HG03060 (cell line): ENCODE measurements around the gene ABCG2.

Experiments
- ATAC-seq: cut with Tn5 transposase; IDR thresholded peaks from one replicate; pipeline ENCODE4 v1.9.1; 2021; ENCODE audit warnings: low read depth, moderate number of reproducible peaks; ENCODE audit not compliant: unreplicated experiment

ABCG2 gene

DNA sequence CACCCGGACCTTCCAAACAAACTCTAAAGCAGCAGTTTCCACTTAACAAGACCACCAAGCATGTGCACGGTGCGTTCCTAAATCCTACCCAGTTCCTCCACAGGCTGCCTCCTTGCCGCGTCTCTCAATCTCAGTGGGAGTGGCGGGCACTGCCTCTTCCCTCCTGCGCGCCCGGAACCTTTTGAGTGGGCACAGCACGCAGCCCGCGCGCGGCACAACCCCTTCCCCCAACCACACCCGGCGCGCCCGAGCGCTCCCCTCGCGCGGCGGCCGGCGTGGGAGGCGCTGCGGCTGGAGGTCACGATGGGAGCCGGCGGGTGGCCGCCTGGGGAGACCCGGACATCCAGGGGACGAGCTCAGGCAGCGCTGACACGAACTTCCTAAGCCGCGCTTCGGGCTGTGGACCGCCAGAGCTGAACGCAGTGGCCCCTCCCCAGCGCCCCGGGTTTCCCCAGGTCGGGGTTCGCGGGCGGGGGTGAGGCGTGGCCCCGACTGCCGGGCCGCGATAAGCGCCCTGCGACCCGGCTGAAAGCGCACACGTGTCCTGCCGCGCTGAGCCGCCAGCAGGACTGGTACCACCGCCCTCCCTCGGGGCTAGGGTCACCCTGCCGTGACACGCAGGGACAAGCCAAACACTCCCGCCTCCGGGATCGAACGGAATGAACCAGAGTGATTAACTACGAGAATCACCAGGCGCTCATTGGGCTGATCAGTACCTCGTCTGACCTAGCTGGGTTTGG is at the start of gene ABCG2:
Gene ABCG2, minus strand, starts transcription at position 151 of the 740 bp plus-strand sequence. CDS start 18,644 bp downstream, outside the sequence.
- ATAC-seq = no peak

DNA sequence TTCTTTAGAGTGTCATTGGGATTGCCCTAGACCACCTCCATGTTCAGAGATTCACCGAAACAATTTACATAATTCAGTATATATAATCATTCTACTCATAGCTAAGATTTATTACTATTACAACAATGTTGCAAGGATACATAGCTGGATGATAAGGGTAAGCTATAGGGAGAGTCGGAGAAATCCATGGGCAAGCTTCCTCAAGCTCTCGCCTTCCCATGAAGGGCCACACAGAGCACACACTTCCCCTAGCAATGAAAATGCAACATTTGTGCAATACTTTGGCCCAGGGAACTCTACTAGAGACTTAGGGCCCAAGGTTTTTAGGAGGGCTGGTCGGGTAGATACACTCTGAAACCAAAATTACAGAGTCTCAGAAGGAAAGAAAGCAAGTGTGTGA is 49.7 kb upstream of the ABCG2 start:
- no peak for ATAC-seq

- ATAC-seq = no peak
These were observed 48.7 kb upstream of the ABCG2 start for GRCh38 chr4:88207171-88207570.

- no peak for ATAC-seq
These were observed 46.4 kb upstream of the ABCG2 start for GRCh38 chr4:88204882-88205281.

DNA sequence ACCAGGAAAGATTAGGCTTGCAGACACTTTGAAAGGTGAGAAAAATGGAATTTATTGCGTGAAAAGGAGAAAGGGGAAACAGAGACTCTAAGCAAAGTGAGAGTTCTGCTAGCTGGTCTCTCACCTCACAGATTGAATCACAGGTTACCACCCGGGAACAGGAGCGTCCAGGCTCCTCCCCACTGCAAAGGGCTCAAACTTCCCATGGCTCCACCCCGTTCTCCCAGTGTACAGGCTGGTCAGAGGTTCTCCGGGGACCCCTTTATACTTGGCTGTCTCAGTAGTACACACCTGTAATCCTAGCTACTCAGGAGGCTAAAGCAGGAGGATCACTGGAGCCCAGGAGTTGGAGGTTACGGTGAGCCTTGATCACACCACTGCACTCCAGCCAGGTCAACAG is 44.0 kb upstream of the ABCG2 start:
- no peak for ATAC-seq

GRCh38 chr4:88200186-88200585 is 41.7 kb upstream of the ABCG2 start:
- no peak for ATAC-seq

GRCh38 chr4:88196523-88197185 is 38.2 kb upstream of the ABCG2 start:
- no peak for ATAC-seq

DNA sequence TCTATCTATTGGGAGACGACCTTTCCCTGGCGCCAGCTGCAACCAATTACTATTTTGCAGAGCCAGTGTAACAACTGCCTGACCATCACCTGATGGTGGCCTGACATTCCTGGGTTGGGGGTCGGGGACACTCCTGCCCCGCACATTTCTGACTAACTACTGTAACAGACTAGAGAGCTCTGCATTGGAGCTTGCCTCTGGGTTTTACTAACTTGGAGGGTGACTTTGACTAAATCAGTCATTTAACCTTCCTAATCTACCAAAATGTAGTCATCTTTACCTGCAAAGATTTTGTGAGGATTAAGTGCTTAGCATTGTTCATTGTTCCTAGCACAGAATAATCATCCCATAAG is 37.5 kb upstream of the ABCG2 start:
- ATAC-seq = no peak

DNA sequence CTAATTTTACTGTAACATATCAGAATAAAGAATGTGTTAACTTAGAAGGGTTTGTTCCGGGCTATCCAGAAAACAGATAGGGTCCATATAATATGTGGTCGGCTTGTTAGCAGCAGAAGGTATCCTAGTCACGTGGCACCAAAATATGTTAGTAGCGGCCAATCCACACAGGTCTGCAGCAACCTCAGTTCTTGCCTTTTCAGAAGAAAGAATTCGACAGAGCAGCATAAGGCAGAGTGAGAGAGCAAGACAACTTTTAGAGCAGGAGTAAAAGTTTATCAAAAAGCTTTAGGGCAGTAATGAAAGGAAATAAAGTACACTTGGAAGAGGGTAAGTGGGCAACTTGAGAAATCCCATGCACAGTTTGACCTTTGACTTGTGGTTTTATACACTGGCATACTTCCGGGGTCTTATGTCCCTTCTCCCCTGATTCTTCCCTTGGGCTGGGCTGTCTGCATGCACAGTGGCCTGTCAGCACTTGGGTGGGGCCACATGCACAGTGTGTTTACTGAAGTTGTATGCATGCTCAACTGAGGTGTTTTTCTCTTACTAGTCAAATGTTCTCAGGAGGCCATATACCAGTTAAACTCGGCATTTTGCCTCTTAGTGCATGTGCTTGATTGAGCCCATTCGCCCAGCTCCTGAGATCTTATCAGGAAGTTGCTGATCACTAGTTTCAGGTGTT is 37.0 kb upstream of the ABCG2 start:
- no peak for ATAC-seq

- ATAC-seq = no peak
These were observed 33.0 kb upstream of the ABCG2 start for GRCh38 chr4:88191404-88191803.

DNA sequence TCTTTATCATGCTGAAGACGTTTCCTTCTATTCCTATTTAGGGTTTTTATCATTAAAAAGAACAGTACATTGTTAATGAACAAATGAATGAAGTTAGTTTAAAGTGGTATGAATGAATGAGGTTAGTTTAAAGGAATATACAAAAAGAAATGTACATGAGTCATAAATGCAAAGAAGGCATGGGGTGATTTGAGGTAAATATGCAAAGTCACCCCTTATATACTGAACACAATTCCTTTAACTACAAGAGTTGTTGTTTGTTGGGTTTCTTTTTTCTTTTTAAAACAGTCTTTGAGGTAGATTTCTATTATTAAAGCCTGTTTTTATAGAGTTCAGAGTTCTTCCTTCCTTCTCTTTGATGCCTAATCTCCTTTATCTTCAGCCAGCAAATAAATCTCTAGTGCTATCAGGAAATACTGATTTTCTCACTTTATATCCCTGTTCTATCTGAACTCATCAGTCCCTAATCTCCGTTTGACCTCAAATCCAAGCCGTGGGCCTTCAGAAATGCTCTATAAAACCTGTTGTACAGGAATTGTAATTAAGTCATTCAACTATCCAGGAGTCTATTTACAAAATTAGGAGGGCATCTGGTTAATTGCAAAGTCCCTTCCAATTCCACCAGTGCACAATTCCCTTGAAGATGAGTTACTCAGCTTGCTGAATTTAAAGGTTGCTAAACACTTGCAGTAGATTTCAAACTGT is 31.6 kb upstream of the ABCG2 start:
- no peak for ATAC-seq

- no peak for ATAC-seq
These were observed 30.9 kb upstream of the ABCG2 start for GRCh38 chr4:88189418-88189738.

DNA sequence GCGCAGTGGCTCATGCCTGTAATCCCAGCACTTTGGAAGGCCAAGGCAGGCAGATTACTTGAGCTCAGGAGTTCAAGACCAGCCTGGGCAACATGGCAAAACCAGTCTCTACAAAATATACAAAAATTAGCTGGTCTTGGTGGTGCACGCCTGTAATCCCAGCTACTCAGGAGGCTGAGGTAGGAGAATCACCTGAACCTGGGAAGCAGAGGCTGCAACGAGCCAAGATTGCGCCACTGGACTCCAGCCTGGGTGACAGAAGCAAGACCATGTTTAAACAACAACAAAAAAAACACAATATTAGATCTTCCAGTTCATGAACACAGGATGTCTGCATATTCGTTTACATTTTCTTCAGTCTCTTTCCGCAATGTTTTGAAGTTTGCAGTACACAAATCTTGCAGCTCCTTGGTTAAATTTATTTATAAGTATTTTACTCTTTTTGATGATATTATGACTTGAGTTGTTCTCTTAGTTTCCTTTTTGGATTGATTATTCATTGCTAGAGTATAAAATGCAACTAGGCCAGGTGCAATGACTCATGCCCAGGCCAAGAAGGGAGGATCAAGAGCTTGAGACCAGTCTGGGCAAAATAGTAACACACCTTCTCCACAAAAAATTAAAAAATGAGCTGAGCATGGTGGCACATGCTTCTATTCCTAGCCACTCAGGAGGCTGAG is 30.4 kb upstream of the ABCG2 start:
- ATAC-seq = no peak

DNA sequence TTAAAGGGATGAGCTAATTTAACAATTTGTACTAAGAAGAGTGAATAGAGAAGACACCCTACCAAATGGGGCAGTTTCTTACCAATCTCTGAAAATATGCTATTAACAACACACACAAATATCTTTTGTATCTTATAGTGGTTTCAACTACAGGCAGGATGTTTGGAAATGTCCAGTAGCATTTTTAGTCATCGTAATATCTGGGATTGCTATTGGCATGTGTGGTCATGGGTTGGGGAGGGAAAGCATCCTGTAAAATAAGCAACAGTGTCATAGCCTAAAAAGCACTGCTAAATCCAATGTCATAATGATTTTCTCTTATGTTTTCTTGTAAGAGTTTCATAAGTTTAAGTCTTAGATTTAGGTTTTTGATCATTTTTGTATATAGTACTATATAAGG is 29.3 kb upstream of the ABCG2 start:
- no peak for ATAC-seq

DNA sequence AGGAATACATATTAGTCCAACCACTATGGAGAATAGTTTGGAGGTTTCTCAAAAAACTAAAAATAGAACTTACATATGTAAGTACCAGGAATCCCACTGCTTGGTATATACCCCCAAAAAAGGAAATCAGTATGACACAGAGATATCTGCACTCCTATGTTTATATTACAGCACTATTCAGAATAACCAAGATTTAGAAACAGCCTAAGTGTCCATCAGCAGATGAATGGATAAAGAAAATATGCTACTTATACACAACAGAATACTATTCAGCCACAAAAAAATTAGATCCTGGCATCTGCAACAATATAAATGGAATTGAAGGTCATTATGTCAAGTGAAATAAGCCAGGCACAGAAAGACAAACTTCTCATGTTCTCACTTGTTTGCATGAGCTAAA is 27.5 kb upstream of the ABCG2 start:
- ATAC-seq = no peak

- no peak for ATAC-seq
These were observed 20.8 kb upstream of the ABCG2 start for GRCh38 chr4:88179261-88179660.

- no peak for ATAC-seq
These were observed 20.3 kb upstream of the ABCG2 start for GRCh38 chr4:88178626-88179231.

- no peak for ATAC-seq
These were observed 19.7 kb upstream of the ABCG2 start for GRCh38 chr4:88177983-88178625.

DNA sequence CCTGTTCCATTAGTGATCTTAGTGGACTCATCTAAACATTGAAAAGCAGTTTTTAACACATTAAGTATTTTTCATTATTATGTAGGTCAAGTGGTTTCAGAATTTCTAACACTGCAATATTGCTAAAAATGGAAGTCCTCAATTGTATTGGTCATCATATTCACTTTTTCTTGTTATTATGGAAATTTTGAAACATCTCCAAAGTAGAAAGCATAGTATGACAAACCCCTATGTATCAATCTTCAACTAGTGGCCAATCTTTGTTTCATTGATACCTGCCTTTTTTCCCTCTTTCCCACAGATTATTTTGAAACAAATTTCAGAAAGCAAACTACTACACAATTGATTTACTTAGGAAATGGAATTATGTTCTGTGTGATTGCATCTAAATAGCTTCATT is 14.5 kb upstream of the ABCG2 start:
- no peak for ATAC-seq

DNA sequence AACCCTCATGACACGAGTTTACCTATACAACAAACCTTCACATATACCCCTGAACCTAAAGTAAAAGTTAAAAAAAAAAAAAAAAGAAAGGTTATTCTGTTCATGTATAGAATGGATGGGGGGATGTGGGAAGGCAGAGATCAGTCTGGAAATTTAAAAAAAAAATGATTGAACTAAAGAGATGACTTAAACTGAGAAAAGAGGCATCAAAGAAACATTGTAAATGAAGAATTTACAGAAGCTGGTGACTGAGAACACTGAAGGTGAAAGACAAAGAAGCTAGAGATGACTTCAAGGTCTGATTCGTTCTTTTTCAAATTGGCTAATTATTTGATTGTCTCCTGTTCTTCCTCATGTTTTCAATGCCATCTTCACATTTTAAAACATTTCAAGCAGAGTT is 12.8 kb upstream of the ABCG2 start:
- no peak for ATAC-seq
